NK-92 (cell line): Measurements from ENCODE around the gene MYBPHL.

Source experiments
- DNase-seq: peaks from one replicate; lab custom pipeline; 2025; ENCODE audit not compliant: unreplicated experiment; lab: John Stamatoyannopoulos, UW

The MYBPHL gene

DNA sequence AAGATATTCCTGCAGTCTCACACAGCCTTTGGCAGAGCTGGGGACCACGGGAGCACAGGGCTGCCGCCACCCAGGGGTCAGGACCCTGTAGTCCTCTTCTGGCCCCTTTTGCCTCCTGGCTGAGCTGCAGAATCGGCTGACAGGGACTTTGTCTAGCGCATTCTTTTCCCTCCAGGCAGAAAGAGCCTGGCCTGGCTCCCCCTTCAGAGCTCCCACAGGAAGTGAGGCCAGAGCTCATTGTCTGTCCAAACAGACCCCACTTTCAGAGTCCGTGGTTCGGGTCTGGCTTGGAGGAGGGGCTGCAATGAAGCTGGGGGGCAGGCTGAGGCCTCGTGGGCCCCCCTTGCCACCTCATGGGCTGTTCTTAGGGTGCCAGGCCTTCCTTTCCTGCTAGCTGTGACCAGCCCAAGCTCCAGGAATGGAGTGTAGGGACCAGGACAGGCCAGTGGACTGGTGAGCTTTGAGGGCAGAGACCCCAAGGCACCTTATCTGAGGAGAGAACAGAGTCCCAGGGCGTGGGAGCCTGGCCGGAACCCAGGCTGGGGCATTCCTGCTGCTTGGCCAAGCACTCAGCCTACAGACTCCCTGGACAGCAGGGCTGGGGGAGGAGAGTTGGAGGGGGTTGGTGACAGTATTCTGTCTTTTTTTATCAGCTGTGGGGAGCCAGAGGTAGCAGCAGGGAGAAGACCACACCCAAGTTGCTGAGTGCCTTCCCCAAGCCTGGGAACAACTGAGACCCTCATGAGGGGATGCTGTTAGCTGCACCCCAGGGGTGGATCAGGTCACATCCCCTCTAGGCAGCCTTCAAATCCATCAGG is 52.8 kb downstream of the MYBPHL start:
- DNase-seq = no peak

DNA sequence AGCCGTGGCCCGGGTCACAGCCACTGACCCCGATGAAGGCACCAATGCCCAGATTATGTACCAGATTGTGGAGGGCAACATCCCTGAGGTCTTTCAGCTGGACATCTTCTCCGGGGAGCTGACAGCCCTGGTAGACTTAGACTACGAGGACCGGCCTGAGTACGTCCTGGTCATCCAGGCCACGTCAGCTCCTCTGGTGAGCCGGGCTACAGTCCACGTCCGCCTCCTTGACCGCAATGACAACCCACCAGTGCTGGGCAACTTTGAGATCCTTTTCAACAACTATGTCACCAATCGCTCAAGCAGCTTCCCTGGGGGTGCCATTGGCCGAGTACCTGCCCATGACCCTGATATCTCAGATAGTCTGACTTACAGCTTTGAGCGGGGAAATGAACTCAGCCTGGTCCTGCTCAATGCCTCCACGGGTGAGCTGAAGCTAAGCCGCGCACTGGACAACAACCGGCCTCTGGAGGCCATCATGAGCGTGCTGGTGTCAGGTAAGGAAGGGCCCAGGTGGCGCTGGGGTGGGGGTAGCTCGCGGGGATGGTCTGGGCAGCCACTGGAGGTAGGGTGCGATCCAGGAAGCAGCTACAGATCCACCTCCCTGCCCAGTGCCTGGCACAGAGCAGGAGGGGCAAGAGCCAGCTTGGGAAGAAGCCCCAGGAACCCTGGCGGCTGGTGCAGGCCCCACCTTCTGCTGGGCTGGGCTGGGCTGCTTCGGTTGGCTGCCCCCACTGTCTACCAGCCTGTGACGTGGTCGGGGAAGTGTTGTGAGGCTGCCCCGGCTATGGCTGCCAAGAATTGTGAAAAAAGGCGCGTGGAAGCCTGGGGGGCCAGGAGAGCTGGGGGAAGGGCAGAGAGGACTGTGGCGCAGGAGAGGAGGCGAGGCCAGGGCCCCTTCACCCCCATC is 53.7 kb downstream of the MYBPHL start:
- DNase-seq = no peak

DNA sequence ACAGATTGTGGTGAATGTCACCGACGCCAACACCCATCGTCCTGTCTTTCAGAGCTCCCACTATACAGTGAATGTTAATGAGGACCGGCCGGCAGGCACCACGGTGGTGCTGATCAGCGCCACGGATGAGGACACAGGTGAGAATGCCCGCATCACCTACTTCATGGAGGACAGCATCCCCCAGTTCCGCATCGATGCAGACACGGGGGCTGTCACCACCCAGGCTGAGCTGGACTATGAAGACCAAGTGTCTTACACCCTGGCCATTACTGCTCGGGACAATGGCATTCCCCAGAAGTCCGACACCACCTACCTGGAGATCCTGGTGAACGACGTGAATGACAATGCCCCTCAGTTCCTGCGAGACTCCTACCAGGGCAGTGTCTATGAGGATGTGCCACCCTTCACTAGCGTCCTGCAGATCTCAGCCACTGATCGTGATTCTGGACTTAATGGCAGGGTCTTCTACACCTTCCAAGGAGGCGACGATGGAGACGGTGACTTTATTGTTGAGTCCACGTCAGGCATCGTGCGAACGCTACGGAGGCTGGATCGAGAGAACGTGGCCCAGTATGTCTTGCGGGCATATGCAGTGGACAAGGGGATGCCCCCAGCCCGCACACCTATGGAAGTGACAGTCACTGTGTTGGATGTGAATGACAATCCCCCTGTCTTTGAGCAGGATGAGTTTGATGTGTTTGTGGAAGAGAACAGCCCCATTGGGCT is 54.5 kb downstream of the MYBPHL start:
- DNase-seq = no peak

DNA sequence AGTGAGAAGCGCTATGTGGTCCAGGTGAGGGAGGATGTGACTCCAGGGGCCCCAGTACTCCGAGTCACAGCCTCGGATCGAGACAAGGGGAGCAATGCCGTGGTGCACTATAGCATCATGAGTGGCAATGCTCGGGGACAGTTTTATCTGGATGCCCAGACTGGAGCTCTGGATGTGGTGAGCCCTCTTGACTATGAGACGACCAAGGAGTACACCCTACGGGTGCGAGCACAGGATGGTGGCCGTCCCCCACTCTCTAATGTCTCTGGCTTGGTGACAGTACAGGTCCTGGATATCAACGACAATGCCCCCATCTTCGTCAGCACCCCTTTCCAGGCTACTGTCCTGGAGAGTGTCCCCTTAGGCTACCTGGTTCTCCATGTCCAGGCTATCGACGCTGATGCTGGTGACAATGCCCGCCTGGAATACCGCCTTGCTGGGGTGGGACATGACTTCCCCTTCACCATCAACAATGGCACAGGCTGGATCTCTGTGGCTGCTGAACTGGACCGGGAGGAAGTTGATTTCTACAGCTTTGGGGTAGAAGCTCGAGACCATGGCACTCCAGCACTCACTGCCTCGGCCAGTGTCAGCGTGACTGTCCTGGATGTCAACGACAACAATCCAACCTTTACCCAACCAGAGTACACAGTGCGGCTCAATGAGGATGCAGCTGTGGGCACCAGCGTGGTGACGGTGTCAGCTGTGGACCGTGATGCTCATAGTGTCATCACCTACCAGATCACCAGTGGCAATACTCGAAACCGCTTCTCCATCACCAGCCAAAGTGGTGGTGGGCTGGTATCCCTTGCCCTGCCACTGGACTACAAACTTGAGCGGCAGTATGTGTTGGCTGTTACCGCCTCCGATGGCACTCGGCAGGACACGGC is 55.3 kb downstream of the MYBPHL start:
- DNase-seq = no peak

DNA sequence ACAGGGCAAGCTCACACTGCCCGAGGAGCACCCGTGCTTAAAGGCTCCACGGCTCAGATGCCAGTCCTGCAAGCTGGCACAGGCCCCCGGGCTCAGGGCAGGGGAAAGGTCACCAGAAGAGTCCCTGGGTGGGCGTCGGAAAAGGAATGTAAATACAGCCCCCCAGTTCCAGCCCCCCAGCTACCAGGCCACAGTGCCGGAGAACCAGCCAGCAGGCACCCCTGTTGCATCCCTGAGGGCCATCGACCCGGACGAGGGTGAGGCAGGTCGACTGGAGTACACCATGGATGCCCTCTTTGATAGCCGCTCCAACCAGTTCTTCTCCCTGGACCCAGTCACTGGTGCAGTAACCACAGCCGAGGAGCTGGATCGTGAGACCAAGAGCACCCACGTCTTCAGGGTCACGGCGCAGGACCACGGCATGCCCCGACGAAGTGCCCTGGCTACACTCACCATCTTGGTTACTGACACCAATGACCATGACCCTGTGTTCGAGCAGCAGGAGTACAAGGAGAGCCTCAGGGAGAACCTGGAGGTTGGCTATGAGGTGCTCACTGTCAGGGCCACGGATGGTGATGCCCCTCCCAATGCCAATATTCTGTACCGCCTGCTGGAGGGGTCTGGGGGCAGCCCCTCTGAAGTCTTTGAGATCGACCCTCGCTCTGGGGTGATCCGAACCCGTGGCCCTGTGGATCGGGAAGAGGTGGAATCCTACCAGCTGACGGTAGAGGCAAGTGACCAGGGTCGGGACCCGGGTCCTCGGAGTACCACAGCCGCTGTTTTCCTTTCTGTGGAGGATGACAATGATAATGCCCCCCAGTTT is 56.1 kb downstream of the MYBPHL start:
- DNase-seq = no peak

DNA sequence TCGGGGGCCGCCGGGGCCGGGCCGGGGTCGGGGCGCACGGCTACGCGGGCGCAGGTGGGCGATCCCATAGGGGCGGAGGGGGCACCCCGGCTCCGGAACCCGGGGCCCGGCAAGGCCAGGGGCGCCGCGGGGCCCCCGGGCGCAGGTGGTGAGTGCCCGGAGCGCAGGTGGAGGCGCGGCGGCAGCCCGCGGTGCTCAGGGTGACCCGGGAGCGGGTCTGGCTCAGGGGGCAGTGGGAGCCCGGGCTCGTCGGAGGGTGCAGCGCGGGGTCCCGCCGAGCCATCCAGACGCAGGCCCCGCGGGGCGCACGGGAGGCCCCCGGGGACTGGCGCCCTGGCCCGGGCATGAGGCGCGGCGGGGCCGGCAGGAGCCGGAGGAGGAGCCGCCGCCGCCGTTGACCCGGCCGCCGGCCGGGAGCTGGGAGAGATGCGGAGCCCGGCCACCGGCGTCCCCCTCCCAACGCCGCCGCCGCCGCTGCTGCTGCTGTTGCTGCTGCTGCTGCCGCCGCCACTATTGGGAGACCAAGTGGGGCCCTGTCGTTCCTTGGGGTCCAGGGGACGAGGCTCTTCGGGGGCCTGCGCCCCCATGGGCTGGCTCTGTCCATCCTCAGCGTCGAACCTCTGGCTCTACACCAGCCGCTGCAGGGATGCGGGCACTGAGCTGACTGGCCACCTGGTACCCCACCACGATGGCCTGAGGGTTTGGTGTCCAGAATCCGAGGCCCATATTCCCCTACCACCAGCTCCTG is 57.0 kb downstream of the MYBPHL start:
- DNase-seq = no peak

DNA sequence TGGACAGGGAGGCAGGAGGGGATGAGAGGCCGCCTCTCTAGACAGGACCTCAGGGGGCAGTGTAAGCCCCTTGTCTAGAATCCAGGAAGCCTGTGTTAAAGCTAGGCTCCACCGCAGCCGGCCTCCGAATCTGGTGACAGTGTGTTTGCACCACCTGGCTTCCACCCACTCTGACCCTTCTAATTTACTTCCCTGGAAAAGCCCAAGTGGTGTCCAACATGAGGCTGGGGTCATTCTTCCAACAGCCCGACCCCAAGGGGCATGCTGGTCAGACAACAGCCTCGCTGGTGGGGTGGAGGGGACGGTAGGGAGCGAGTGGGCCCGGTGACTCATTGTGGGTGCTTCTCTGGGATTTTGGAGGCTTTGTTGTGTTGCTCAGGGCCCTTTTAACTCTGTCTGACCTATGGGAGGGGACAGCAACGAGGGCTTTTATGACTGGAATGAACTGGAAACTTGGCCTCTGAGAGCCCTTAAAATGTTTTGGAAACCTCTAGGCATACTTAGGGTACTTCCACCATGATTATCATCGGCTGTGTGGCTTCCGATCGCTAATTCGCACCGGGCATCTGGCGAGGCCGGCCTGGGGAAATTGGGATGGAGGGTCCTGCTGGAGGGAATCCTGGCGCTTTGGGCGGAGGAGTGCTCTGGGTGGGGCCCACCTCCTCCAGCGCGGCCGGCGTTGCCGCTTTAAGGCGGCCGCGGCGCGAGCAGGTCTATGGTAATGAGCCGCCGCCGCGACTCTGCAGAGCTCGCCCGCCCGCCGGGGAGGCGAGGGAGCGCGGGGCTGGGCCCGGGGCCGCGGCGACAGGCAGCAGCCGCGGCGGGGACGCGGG is 57.8 kb downstream of the MYBPHL start, which contains the start of gene CELSR2:
Gene CELSR2 (plus strand): TSS at position 743 of the 833 bp plus-strand sequence. CDS start 541 bp downstream, outside the sequence.
- DNase-seq = no peak

DNA sequence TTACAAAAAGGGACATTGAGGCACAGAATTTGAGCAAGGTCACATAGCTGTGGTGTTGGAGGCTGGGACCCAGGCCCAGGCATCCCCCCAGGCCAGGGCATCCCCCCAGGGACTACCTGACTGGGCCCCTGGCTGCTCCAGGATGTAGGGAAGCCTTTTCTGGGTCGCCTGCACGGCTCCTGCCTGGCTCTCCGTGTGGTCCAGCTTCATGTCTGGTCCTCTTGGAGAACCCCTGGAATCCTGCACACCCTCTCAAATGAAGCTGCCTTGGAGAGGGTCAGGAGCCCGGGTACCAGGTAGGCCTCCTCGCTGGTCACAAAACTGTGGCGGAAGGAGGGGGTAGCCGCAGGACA is 58.4 kb downstream of the MYBPHL start:
- no peak for DNase-seq

DNA sequence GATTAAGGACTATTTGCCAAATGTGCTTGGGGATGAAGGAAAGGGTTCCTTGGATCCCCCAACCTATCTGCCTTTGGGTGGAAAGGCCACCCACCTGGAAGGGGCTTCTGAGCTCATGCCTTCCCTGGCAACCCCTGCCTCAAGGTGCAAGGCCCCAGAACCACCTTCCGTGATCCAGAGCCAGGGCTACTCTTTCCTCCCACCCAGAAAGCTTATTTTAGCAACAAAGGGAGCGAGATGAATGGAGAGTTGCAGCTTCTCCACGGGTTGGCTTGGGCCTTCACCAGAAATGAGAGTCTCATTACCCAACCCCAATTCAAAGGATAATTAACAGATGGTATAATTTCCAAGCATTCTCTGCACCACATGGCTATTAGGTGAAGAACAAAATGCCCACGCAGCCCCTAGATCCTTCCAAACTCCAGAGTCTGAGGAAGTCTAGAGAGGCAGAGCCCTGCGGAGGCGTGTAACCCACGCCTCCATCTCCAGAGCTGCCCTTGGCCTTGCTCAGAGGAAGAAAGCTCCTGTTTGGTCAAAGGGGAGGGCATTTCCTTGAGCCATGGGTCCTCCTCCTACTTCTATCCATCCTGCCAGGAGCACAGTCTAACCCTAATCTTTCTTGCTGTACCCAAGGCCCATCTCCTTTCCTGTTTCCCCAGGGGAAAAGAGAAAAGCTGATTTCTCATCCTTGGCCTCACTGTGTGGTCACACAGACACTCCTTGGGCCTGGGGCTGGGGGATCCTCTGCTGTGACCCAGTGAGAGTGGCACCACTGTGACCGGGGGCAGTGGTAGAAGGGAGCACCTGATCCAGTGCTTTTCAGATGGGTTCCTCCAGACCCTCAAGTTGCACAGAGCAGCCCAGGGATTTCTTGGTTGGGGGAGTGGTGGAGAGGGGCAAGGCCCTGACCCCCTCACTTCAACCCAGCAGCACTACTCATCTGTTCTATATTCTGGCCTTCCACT is 59.1 kb downstream of the MYBPHL start:
- no peak for DNase-seq

DNA sequence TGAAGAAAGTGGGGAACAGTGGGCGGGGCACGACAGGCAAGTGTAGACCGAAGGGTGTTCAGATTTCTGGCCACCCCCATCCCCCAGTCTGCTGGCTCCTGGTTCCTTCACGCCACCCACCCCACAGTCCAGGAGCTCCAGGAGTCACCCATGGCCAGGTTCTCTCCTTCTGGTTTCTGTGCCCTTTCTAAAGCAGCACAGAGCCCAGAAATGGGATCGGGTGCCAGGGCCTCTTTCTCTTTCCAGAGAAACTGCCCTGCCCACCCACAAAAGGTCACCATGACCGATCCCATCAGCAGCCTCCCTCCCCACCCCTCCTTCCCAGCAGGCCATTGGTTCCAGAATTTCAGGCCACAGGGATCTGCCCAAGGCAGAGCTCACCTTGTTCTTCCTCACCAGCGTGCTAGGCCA is 60.7 kb downstream of the MYBPHL start:
- no peak for DNase-seq

DNA sequence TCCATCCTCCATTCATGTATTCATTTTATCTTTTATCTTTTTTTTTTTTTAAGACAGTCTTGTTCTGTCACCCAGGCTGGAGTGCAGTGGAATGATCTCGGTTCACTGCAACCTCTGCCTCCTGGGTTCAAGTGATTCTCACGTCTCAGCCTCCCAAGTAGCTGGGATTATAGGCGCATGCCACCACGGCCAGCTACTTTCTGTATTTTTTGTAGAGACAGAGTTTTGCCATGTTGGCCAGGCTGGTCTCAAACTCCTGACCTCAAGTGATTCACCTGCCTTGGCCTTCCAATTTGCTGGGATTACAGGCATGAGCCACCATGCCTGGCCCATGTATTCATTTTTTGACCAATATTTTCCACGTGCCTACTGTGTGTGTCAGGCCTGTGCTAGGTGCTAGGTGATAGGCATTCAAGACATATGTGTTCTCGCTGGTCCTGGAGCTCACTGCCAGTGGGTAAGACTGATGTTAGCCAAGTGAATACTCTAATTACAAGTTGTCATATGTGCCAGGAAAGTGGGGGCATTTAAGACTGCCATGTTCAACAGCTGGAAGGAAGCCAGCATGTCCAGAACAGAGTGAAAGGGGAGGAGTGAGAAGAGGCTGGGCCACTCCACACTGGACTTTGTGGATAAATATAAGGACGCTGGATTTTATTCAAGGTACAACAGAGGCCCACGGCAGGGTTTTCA is 62.8 kb downstream of the MYBPHL start:
- DNase-seq = no peak

DNA sequence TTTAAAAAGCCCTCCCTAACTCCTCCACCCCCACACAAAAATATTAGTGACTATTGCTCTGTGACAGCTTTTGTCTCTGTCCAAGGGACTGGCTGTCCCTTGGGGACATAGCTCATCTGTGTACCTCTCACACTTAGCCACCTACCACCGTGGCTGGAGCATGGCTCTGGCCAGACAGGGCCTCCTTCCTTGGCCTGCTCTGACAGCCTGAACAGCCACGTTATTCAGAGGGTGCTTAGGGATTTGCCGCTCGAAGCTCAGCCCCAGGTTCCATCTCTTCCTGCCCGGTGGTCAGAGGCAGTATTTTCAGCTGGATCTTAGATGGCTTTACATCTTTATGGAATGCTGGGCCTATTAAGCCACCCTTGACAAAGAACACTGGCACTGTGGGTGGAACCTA is 63.6 kb downstream of the MYBPHL start:
- no peak for DNase-seq

DNA sequence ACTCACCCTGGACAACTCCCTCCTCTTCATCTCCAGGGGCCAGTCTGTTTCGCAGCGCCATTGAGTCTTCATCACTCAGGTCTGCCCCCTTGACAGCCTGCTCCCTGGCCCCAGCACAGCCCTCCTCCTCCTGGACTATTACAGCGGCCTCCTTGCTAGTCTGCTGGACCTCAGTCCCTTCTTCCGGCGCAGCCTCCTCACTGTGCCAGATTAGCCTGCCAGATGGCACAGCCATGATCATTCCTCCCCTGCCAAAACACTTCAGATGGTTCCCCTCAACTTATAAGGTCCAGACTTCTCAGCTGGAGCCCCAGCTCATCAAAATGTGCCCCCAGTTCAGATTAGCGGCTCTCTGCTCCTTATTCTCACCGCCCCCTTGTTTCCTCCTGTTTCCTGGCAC is 64.4 kb downstream of the MYBPHL start:
- DNase-seq = no peak
